ENCODE results near the gene SERPINI1.

SERPINI1 gene

DNA sequence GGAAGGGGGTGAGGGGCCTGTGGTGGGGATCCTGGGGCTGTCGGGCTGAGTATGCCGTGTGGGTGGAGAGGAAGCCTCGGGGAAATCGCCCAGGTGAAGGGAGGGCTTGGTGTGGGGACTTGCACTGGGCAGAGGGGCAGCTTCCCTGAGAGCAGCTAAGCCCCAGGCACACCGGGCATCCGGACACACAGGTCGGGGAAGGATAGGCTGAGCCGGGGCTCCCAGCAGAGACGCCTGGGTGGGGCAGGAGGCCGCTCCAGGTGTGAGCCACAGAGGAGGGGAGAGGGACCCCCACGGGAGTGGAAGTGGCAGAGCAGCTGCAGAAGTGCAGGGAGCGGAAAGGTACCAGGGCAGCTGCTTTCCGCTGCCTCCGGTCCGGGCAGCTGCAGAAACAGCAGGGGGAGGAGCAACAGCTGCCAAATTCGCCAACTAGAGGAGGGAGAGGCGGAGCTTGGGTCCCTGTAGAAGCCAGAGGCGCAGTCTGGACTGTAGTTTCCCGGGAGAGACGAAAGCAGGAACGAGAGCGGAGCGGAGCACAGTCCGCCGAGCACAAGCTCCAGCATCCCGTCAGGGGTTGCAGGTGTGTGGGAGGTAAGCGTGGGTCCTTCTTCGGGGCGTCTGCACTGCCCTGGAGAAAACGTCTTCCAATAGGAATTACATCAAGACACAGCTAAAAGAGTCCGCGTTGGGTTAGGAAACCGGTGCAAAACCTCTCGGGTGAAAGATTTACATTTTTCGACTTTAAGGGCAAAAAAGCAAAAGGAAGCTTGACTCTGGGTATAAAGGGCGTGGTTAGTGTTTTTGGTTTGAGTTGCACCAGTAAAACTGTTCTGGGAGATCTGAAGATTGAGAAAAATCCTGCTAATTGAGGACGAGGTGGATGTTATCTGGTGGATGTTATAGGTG is at the start of gene SERPINI1:
Gene SERPINI1 (plus strand): TSS at position 489 of the 906 bp plus-strand sequence. CDS start 53,408 bp downstream, outside the sequence.
- DNase-seq (ENCODE audit: low read depth, low spot score): peak; percentile 56

GRCh38 chr3:167691366-167691765 is 44.2 kb upstream of the SERPINI1 start:
- DNase-seq (ENCODE audit: low read depth, low spot score): no peak

- no peak for DNase-seq (ENCODE audit: low read depth, low spot score)
These were observed 41.4 kb upstream of the SERPINI1 start for GRCh38 chr3:167694121-167694520.

DNA sequence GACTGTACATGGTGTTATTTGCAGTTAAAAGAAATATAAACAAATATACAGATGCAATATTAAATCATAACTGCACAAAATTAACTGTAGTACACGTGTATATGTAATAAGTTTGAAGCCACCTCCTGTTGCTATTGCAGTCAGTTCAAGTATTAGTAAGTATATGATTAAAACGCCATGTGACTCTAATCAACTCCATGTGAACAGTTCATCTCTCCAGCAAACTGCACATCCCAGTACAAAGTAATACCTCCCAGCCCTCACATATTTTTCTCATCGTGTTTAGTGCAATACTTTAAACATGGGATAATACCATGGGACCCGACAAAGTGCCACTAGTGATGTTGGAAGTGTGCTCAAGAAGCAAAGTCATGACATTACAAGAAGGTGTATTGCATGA is 35.5 kb upstream of the SERPINI1 start:
- no peak for DNase-seq (ENCODE audit: low read depth, low spot score)

DNA sequence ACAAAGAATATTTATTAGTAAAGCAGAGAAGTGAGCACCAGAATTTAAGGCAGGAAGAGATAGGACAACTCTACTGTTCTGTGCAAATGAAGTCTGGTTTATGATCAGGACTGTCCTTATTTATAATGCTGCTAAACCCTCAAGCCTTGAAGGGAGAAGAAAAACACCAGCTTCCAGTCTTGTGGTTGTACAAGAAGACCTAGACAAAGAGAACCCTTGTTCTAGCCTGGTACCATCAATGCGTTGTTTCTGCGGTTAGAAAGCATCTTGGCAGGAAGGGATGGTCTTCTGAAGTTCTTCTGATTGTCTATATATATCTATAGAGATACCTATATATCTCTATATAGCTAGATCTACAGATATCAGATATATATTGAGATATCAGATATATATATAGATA is 34.6 kb upstream of the SERPINI1 start:
- DNase-seq (ENCODE audit: low read depth, low spot score): no peak

DNA sequence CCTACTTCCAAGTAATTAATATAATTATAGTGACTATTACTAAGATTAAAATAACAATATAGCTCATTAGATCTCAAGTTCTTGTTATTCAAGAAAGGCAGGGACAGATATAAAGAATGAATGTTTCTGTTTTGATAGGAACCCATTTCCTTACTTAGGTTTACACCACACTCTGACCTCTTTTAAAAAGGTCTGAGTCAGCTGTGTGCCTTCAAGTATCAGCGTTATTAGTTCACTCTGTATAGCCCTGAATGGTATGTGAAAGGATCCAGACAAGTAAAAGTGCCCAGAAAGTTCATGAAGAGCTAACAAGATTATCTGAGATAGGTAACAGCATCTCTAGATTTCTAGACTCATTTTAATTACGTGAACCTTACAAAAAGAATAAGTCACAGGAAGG is 29.7 kb upstream of the SERPINI1 start:
- no peak for DNase-seq (ENCODE audit: low read depth, low spot score)

GRCh38 chr3:167709690-167710089 is 25.8 kb upstream of the SERPINI1 start:
- no peak for DNase-seq (ENCODE audit: low read depth, low spot score)

- DNase-seq (ENCODE audit: low read depth, low spot score): no peak
These were observed 25.0 kb upstream of the SERPINI1 start for GRCh38 chr3:167710552-167710951.

- DNase-seq (ENCODE audit: low read depth, low spot score): no peak
These were observed 24.1 kb upstream of the SERPINI1 start for GRCh38 chr3:167711439-167711838.

GRCh38 chr3:167712445-167712844 is 23.1 kb upstream of the SERPINI1 start:
- DNase-seq (ENCODE audit: low read depth, low spot score): no peak

- DNase-seq (ENCODE audit: low read depth, low spot score): no peak
These were observed 20.6 kb upstream of the SERPINI1 start for GRCh38 chr3:167714871-167715270.

DNA sequence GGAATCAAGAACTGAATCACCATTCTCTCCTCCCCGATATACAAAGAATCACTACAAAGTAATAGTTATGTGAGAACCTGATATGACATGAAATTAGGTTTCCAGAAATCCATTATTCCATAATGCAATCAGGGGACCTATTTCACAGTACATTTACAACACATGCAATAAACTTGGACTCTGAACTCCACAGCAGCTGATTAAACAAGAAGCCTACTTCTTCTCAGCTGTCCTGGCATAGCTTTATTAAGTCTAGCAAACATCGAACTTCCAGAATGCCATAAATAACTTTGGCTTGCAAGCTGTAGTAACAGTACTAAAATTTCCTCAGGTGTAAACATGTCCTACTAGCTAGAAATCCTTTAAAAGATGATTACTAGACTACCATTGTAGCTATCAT is 18.6 kb upstream of the SERPINI1 start:
- no peak for DNase-seq (ENCODE audit: low read depth, low spot score)

GRCh38 chr3:167718582-167718981 is 16.9 kb upstream of the SERPINI1 start:
- DNase-seq (ENCODE audit: low read depth, low spot score): no peak

- DNase-seq (ENCODE audit: low read depth, low spot score): no peak
These were observed 12.5 kb upstream of the SERPINI1 start for GRCh38 chr3:167723025-167723512.

GRCh38 chr3:167723872-167724271 is 11.6 kb upstream of the SERPINI1 start:
- DNase-seq (ENCODE audit: low read depth, low spot score): no peak

DNA sequence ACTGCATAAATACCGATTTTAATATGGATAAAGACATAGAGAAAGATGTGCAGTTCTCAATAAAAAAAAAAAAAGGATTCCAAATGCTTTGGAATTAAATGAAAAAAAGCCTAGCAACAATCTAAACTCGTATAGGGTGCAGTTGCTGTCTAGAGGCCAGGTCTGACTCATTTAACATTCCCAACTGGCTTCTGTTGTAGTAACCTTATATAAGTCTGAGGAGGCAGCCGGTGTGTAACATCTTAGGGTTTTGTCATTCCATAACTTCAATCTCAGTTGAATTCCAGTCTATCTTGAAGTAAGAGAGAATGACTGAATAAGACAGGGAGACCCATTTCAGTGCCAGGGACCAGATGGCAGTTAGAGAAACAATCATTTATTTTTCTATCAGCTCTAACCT is 7.3 kb upstream of the SERPINI1 start:
- no peak for DNase-seq (ENCODE audit: low read depth, low spot score)

- no peak for DNase-seq (ENCODE audit: low read depth, low spot score)
These were observed 6.7 kb upstream of the SERPINI1 start for GRCh38 chr3:167728632-167729323.

- no peak for DNase-seq (ENCODE audit: low read depth, low spot score)
These were observed 5.9 kb upstream of the SERPINI1 start for GRCh38 chr3:167729591-167729990.

DNA sequence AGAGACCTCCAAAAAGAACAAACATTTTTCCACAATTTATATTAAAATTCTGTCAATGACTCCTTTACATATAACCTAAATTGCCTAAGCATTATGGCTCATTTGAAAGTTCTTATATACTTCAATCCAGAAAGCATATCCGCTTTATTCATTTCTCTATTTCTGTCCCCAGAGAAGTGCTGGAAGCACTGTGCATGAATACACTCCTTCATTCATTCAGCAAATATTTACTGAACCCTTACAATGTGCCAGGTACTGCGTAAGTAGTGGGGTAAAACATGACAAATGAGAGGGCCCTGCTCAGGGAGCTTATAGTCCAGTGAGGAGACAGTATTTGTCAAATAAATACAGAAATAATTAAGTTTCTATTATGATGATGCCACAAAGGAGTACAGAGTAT is 4.1 kb upstream of the SERPINI1 start:
- DNase-seq (ENCODE audit: low read depth, low spot score): no peak

GRCh38 chr3:167732313-167733065 is 3.0 kb upstream of the SERPINI1 start:
- DNase-seq (ENCODE audit: low read depth, low spot score): no peak

- DNase-seq (ENCODE audit: low read depth, low spot score): no peak
These were observed 1.5 kb upstream of the SERPINI1 start for GRCh38 chr3:167733961-167734497.
